Measurements from ENCODE around the gene PRR29.

Gene PRR29

GRCh38 chr17:63998050-63998720, at the start of gene PRR29:
Gene PRR29 (plus strand): TSS chr17:63998351. CDS start chr17:63998365, 14 bp downstream.
- peak; percentile 77 to 92 for DNase-seq (ENCODE audit: low read depth in 1 of 2, low spot score in 1 of 2)
- no peak for TF ChIP-seq JUND (IDR thresholded peaks at IDR 0.05; ENCODE audit: low read depth)
- in situ Hi-C loops (cut with HindIII; ENCODE audit: low pct_unique_long_range_greater_than_20kb, low sequenced_read_pairs): no loop called here

- DNase-seq (ENCODE audit: low read depth in 1 of 2, low spot score in 1 of 2): no peak
- no peak for TF ChIP-seq JUND (IDR thresholded peaks at IDR 0.05; ENCODE audit: low read depth)
- in situ Hi-C loops (cut with HindIII; ENCODE audit: low pct_unique_long_range_greater_than_20kb, low sequenced_read_pairs): no loop called here
These were observed 49.6 kb upstream of the PRR29 start for GRCh38 chr17:63948521-63948920.

DNA sequence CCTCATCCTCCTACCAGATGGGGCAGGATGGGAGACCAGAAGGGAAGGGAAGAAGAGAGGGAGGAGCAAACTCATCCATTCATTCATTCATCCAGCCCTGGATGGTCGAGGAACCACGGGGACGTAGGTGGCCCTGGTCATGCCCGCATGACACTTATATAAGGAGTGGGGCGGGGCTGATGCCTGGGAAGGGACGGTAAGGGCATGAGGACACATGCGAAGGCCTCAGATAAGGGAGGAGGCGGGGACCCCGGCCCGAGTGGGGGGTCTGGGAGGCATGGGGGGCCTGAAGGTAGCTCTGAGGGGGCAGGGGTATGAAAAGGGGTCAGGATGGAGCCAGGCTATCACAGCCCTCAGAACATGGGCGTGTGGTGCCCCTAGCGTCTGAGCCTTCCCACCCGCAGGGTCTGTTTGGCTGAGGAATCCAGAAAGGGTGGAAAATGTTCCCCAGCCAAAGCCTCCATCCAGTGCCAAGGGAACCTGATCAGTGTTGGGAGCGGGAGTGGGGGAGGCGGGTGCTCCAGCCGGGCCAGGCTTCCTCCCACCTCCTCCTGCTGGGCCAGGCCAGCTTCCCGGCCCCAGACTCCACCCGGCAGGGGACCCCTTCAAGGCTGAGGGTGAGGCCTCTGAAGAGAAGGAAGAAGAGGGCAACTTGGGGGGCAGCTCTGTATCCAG, 48.4 kb upstream of the PRR29 start:
- DNase-seq (ENCODE audit: low read depth in 1 of 2, low spot score in 1 of 2): no peak
- TF ChIP-seq JUND (IDR thresholded peaks at IDR 0.05; ENCODE audit: low read depth): no peak
- in situ Hi-C loops (cut with HindIII; ENCODE audit: low pct_unique_long_range_greater_than_20kb, low sequenced_read_pairs): no loop called here

DNA sequence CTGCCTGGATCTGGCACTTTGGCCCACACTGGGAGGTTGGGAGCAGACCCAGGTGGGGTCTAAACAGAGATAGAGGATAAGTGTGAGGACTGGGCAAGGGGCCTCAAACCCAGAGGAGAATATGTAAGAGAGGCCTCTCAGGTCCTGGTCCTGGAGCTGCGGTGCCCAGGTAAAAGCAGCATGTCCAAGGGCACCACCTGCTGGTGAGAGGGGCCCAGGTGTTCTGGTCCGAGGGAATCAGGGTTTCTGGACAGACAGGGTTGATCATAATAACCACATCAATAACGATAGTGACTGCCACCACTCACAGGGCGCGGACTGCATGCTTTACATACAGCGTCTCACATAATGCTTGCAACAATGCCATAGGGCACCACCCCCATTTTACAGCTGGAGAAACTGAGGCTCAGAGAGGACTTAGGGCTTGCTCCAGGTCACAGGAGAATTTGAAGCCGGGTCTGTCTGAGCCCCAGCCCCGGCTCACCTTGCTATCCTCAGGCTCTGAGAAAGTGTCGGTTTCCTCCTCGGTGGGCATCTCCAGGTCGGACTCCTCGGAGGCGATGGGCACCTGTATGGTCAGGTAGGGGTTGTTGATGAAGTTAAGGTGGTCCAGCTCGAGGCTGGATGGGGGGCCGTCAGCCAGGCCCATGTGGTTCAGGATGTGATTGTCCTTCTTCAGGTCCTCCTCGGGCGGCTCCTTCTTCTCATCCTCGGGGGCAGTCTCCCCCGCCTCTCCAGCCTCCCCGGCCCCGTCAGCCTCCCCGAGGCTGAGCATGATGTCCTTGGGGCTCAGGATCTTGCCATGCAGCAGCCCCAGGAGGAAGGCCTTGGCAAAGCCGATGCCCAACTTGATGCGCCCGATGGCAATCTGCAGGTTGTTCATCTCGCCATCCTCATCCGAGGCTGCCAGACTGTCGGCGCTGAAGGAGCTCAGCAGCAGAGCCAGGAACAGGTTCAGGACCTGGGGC, 46.9 kb upstream of the PRR29 start:
- TF ChIP-seq JUND (IDR thresholded peaks at IDR 0.05; ENCODE audit: low read depth): no peak
- peak; percentile 86 to 96 for DNase-seq (ENCODE audit: low read depth in 1 of 2, low spot score in 1 of 2)
- in situ Hi-C loops (cut with HindIII; ENCODE audit: low pct_unique_long_range_greater_than_20kb, low sequenced_read_pairs): no loop called here

GRCh38 chr17:63954402-63955063, 43.6 kb upstream of the PRR29 start:
- TF ChIP-seq JUND (IDR thresholded peaks at IDR 0.05; ENCODE audit: low read depth): no peak
- no peak for DNase-seq (ENCODE audit: low read depth in 1 of 2, low spot score in 1 of 2)
- in situ Hi-C loops (cut with HindIII; ENCODE audit: low pct_unique_long_range_greater_than_20kb, low sequenced_read_pairs): no loop called here

DNA sequence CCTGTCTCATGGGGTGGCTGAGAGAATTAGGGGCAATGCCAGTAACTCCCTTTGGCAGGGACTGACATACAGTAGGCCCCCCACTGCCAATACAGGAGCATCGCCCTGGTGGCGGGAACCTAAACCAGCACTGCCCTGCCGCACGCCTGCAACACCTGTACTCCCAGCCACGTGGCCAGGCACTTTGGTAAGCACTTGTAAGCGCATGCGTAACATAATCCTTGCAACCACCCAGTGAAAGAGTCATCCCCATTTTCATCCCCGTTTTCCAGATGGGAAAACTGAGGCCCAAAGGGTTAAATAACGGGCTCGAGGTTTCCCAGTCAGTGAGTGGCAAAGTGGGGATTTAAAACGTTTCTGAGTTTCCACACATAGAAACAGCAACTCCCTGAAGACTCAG, 42.9 kb upstream of the PRR29 start:
- in situ Hi-C loops (cut with HindIII; ENCODE audit: low pct_unique_long_range_greater_than_20kb, low sequenced_read_pairs): no loop called here

DNA sequence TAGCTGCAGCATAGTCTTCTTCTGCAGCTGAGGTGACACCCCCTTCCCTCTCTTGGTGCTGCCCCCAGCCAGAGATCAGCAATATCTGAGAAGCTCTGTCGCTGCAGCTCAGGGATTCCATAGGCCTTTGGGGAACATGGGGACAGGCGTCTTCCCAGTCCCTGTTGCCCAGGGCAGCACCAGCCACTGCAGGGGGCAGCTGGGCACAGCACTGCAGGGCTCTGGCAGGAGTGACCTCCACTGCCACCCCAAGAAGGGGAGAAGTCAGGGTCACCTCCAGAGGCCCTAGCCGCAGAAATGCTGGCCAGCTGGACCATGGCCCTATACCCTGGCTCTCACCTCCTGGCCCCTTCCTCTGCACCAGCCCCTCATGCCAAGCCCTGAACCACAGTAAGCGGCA, 42.4 kb upstream of the PRR29 start:
- in situ Hi-C loops (cut with HindIII; ENCODE audit: low pct_unique_long_range_greater_than_20kb, low sequenced_read_pairs): no loop called here
- TF ChIP-seq JUND (IDR thresholded peaks at IDR 0.05; ENCODE audit: low read depth): no peak
- DNase-seq (ENCODE audit: low read depth in 1 of 2, low spot score in 1 of 2): no peak

More for the DNA sequence above, 42.9 kb upstream of the PRR29 start:
- TF ChIP-seq JUND (IDR thresholded peaks at IDR 0.05; ENCODE audit: low read depth): no peak
- no peak for DNase-seq (ENCODE audit: low read depth in 1 of 2, low spot score in 1 of 2)

- DNase-seq (ENCODE audit: low read depth in 1 of 2, low spot score in 1 of 2): no peak
- TF ChIP-seq JUND (IDR thresholded peaks at IDR 0.05; ENCODE audit: low read depth): no peak
- in situ Hi-C loops (cut with HindIII; ENCODE audit: low pct_unique_long_range_greater_than_20kb, low sequenced_read_pairs): no loop called here
These were observed 41.7 kb upstream of the PRR29 start for GRCh38 chr17:63956296-63956920.

GRCh38 chr17:63960006-63960405, 38.1 kb upstream of the PRR29 start:
- in situ Hi-C loops (cut with HindIII; ENCODE audit: low pct_unique_long_range_greater_than_20kb, low sequenced_read_pairs): no loop called here

GRCh38 chr17:63960430-63960829, 37.7 kb upstream of the PRR29 start:
- in situ Hi-C loops (cut with HindIII; ENCODE audit: low pct_unique_long_range_greater_than_20kb, low sequenced_read_pairs): no loop called here
- no peak for DNase-seq (ENCODE audit: low read depth in 1 of 2, low spot score in 1 of 2)
- no peak for TF ChIP-seq JUND (IDR thresholded peaks at IDR 0.05; ENCODE audit: low read depth)

More at GRCh38 chr17:63960006-63960405, 38.1 kb upstream of the PRR29 start:
- TF ChIP-seq JUND (IDR thresholded peaks at IDR 0.05; ENCODE audit: low read depth): no peak
- no peak for DNase-seq (ENCODE audit: low read depth in 1 of 2, low spot score in 1 of 2)

GRCh38 chr17:63961355-63962212, 36.6 kb upstream of the PRR29 start:
- TF ChIP-seq JUND (IDR thresholded peaks at IDR 0.05; ENCODE audit: low read depth): no peak
- in situ Hi-C loops (cut with HindIII; ENCODE audit: low pct_unique_long_range_greater_than_20kb, low sequenced_read_pairs): no loop called here
- peak; percentile 67 to 98 for DNase-seq (ENCODE audit: low read depth in 1 of 2, low spot score in 1 of 2)

All from T47D (cell line).